OCI-LY7 (cell line): ENCODE measurements around the gene LYPD5. TPM values are rescaled to one million over a fixed set of nuclear protein-coding genes. Genes with fewer than 3 reads are reported as not detected.
"Not testable (repeated sequence)": the region's sequence is repeated elsewhere in the genome, so short reads cannot be mapped to it uniquely, and the experiment has no call there.

Source experiments
- BruUV-seq: library from RNA; stranded (reverse); fragments of 400-500 nt; replicated peaks from 2 replicates; lab custom pipeline; 2021; lab: Mats Ljungman, UMichigan
- CTCF ChIA-PET: fragments of 300-600 bp; sonication (Branson Sonifier 250); formaldehyde crosslinking; loops from one replicate; lab custom pipeline; 2022; ENCODE audit warnings: antibody characterized with exemption; ENCODE audit not compliant: unreplicated experiment; lab: Charles Lee
- POLR2A ChIA-PET: fragments of 300-600 bp; sonication (Branson Sonifier 250); formaldehyde crosslinking; loops from one replicate; lab custom pipeline; 2022; ENCODE audit warnings: antibody characterized with exemption; lab: Charles Lee
- DNase-seq: peaks from one replicate; pipeline ENCODE4 v3.0.0-alpha.2; 2015; ENCODE audit warnings: low spot score
- H2AFZ ChIP-seq: fragments of 200-600 bp; sonication (generic), shearing (Covaris generic); 2 replicates; pipeline ENCODE4 v1.6.1; 2014; ENCODE audit warnings: mild to moderate bottlenecking, antibody characterized with exemption, low read length, moderate library complexity
- H3K27ac ChIP-seq: fragments of 200-600 bp; sonication (generic); 2 replicates; pipeline ENCODE4 v1.5.1; 2014; ENCODE audit warnings: mixed run types, low read depth, mild to moderate bottlenecking, moderate library complexity, low read length, inconsistent platforms; ENCODE audit not compliant: poor library complexity, severe bottlenecking
- H3K36me3 ChIP-seq: fragments of 200-600 bp; sonication (generic); 2 replicates; pipeline ENCODE4 v1.6.1; 2014; ENCODE audit warnings: mild to moderate bottlenecking, antibody characterized with exemption, low read length, moderate library complexity, mixed read lengths; ENCODE audit not compliant: insufficient read depth
- H3K4me1 ChIP-seq: fragments of 200-600 bp; sonication (generic); 2 replicates; pipeline ENCODE4 v1.5.1; 2014; ENCODE audit warnings: mild to moderate bottlenecking, low read length; ENCODE audit not compliant: insufficient read depth, poor library complexity, severe bottlenecking
- H3K4me2 ChIP-seq: fragments of 200-600 bp; sonication (generic); 2 replicates; pipeline ENCODE4 v1.6.1; 2014; ENCODE audit warnings: mild to moderate bottlenecking, low read length
- H3K4me3 ChIP-seq: fragments of 200-600 bp; sonication (generic); 2 replicates; pipeline ENCODE4 v1.5.1; 2014; ENCODE audit warnings: mild to moderate bottlenecking, low read depth, low read length; ENCODE audit not compliant: poor library complexity, severe bottlenecking
- H3K79me2 ChIP-seq: fragments of 200-600 bp; sonication (generic); 2 replicates; pipeline ENCODE4 v1.6.1; 2016; ENCODE audit warnings: low read depth, mild to moderate bottlenecking, low read length, moderate library complexity, mixed read lengths; ENCODE audit not compliant: insufficient read depth
- H3K9me2 ChIP-seq: fragments of 200-600 bp; sonication (generic); 2 replicates; pipeline ENCODE4 v1.6.1; 2016; ENCODE audit warnings: mild to moderate bottlenecking, low read length, mixed read lengths; ENCODE audit not compliant: insufficient read depth
- H3K9me3 ChIP-seq: fragments of 200-600 bp; sonication (generic); 2 replicates; pipeline ENCODE4 v1.6.1; 2014; ENCODE audit warnings: mild to moderate bottlenecking, mixed run types, low read length, mixed read lengths
- H4K20me1 ChIP-seq: fragments of 200-600 bp; sonication (generic); 2 replicates; pipeline ENCODE4 v1.6.1; 2014; ENCODE audit warnings: mild to moderate bottlenecking, antibody characterized with exemption, low read length, moderate library complexity, mixed read lengths; ENCODE audit not compliant: insufficient read depth
- EZH2phosphoT487 ChIP-seq: fragments of 200-600 bp; sonication (generic); IDR thresholded peaks from 2 replicates; pipeline ENCODE4 v1.6.1; 2018; ENCODE audit warnings: low read depth, borderline replicate concordance, mild to moderate bottlenecking, mixed run types, antibody characterized with exemption, low read length, moderate library complexity, mixed read lengths
- intact Hi-C: fragments of 100-400 bp; cut with micrococcal nuclease; formaldehyde crosslinking; loops from one replicate; pipeline ENCODE4 v1.10.0; 2022; ENCODE audit not compliant: unreplicated experiment
- total RNA-seq, 2 experiments: library from RNA; depleted of rRNA in 1 of 2; stranded (reverse); fragments of >200 nt in 1 of 2; shearing (Covaris generic) in 1 of 2; gene quantifications; 2 replicates each; pipeline ENCODE4 v1.2.3, GENCODE V29; 2014 to 2022
- TF ChIP-seq, protein P1 (sequence below): fragments of 200-600 bp; sonication (generic); conservative IDR thresholded peaks from 2 replicates; pipeline ENCODE4 v1.5.1; 2014; ENCODE audit warnings: mild to moderate bottlenecking, antibody characterized with exemption, low read length, moderate library complexity, mixed read lengths

The LYPD5 gene
- total RNA-seq, 2 experiments from 2014 or later, result not detected

- H3K36me3 ChIP-seq, result no peaks in the 10 kb centered on the region
- H3K4me1 ChIP-seq, result peaks cover 4% of the 10 kb centered on the region
- intact Hi-C loops, result no loop called here
- no peak overlapping the region for H3K4me2 ChIP-seq
- H4K20me1 ChIP-seq, result no peaks in the 10 kb centered on the region
- no peaks in the 10 kb centered on the region for H3K9me3 ChIP-seq
- ChIA-PET CTCF (no interaction called here), POLR2A (no interaction called here)
- H3K79me2 ChIP-seq, result no peaks in the 10 kb centered on the region
- TF ChIP-seq EZH2phosphoT487, result no peak
- TF ChIP-seq, protein P1, sequence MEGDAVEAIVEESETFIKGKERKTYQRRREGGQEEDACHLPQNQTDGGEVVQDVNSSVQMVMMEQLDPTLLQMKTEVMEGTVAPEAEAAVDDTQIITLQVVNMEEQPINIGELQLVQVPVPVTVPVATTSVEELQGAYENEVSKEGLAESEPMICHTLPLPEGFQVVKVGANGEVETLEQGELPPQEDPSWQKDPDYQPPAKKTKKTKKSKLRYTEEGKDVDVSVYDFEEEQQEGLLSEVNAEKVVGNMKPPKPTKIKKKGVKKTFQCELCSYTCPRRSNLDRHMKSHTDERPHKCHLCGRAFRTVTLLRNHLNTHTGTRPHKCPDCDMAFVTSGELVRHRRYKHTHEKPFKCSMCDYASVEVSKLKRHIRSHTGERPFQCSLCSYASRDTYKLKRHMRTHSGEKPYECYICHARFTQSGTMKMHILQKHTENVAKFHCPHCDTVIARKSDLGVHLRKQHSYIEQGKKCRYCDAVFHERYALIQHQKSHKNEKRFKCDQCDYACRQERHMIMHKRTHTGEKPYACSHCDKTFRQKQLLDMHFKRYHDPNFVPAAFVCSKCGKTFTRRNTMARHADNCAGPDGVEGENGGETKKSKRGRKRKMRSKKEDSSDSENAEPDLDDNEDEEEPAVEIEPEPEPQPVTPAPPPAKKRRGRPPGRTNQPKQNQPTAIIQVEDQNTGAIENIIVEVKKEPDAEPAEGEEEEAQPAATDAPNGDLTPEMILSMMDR, result no peak
- H3K4me3 ChIP-seq, result no peak overlapping the region
- no peak overlapping the region for H3K27ac ChIP-seq
- no TSS peak for BruUV-seq
- H2AFZ ChIP-seq, result no peak overlapping the region
- H3K9me2 ChIP-seq, result no peaks in the 10 kb centered on the region
- no peak for DNase-seq
Measured at GRCh38 chr19:43806848-43807247, 4.6 kb upstream of the LYPD5 start.

DNA sequence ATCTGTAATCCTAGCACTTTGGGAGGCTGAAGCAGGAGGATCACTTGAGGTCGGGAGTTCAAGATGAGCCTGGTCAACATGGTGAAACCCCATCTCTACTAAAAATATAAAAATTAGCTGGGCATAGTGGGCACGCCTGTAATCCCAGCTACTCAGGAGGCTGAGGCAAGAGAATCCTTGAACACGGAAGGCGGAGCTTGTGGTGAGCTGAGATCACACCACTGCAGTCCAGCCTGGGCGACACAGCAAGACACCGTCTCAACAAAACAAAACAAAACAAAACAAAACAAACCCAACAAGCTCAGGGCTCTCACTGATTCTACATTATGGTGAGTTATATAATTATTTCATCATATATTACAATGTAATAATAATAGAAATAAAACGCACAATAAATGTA, 4.2 kb upstream of the LYPD5 start:
- H3K4me1 ChIP-seq, CTCF ChIA-PET, H4K20me1 ChIP-seq, H3K4me3 ChIP-seq, H3K4me2 ChIP-seq, BruUV-seq, H3K27ac ChIP-seq, H2AFZ ChIP-seq, H3K9me2 ChIP-seq, intact Hi-C loops, POLR2A ChIA-PET, H3K79me2 ChIP-seq, H3K9me3 ChIP-seq, DNase-seq, H3K36me3 ChIP-seq: not testable (repeated sequence)

- Histone ChIP-seq H3K4me1 (peaks cover 4% of the 10 kb centered on the region), H3K79me2 (no peaks in the 10 kb centered on the region), H4K20me1 (no peaks in the 10 kb centered on the region), H3K36me3 (no peaks in the 10 kb centered on the region), H3K27ac (no peak overlapping the region), H3K9me2 (no peaks in the 10 kb centered on the region), H3K9me3 (no peaks in the 10 kb centered on the region), H3K4me3 (no peak overlapping the region), H3K4me2 (no peak overlapping the region), H2AFZ (no peak overlapping the region)
- BruUV-seq, result no TSS peak
- ChIA-PET CTCF (no interaction called here), POLR2A (no interaction called here)
- TF ChIP-seq, protein P1, result no peak
- no peak for TF ChIP-seq EZH2phosphoT487
- no peak for DNase-seq
- intact Hi-C loops, result no loop called here
Measured at GRCh38 chr19:43804432-43804831, 2.2 kb upstream of the LYPD5 start.
